Endometrium (tissue), 2 donors: Measurements from ENCODE around the gene CERS6.

Experiments used
- FAIRE-seq: peaks from 2 replicates; lab custom pipeline; 2012; peaks lifted over from hg19 to GRCh38; lab: Jason Lieb, UNC
- donor health status: control.
- donor health status: control.

CERS6 gene

GRCh38 chr2:168673265-168674189 lies 217.5 kb downstream of the CERS6 start:
- FAIRE-seq: no peak

- FAIRE-seq: no peak
Measured at GRCh38 chr2:168678153-168678853, 222.2 kb downstream of the CERS6 start.

GRCh38 chr2:168679081-168679480 lies 223.0 kb downstream of the CERS6 start:
- no peak for FAIRE-seq

GRCh38 chr2:168679741-168680310 lies 223.8 kb downstream of the CERS6 start:
- FAIRE-seq: no peak

GRCh38 chr2:168683996-168684395 lies 227.9 kb downstream of the CERS6 start:
- FAIRE-seq: no peak

- no peak for FAIRE-seq
Measured at GRCh38 chr2:168684921-168685599, 229.0 kb downstream of the CERS6 start.

- FAIRE-seq: no peak
Measured at GRCh38 chr2:168685600-168686451, 229.8 kb downstream of the CERS6 start.

- no peak for FAIRE-seq
Measured at GRCh38 chr2:168686452-168687191, 230.6 kb downstream of the CERS6 start.

- FAIRE-seq: no peak
Measured at GRCh38 chr2:168687314-168687713, 231.2 kb downstream of the CERS6 start.

- no peak for FAIRE-seq
Measured at GRCh38 chr2:168690381-168690885, 234.4 kb downstream of the CERS6 start.

- FAIRE-seq: no peak
Measured at GRCh38 chr2:168691221-168691620, 235.1 kb downstream of the CERS6 start.

GRCh38 chr2:168692132-168692744 lies 236.2 kb downstream of the CERS6 start:
- no peak for FAIRE-seq

- no peak for FAIRE-seq
Measured at GRCh38 chr2:168694173-168694572, 238.1 kb downstream of the CERS6 start.

- no peak for FAIRE-seq
Measured at GRCh38 chr2:168694866-168695265, 238.8 kb downstream of the CERS6 start.

- no peak for FAIRE-seq
Measured at GRCh38 chr2:168697668-168698121, 241.6 kb downstream of the CERS6 start.

GRCh38 chr2:168698969-168699368 lies 242.9 kb downstream of the CERS6 start:
- no peak for FAIRE-seq

GRCh38 chr2:168699844-168700417 lies 243.9 kb downstream of the CERS6 start:
- FAIRE-seq: no peak

GRCh38 chr2:168700615-168701245 lies 244.7 kb downstream of the CERS6 start:
- FAIRE-seq: no peak

- FAIRE-seq: no peak
Measured at GRCh38 chr2:168702579-168702978, 246.5 kb downstream of the CERS6 start.
